Trophoblast cell (in vitro differentiated cells and primary cell): Measurements from ENCODE around the gene MUC6.

ENCODE experiments used
- DNase-seq, 2 donors: peaks; one replicate each; pipeline ENCODE4 v3.0.0-alpha.2; 2016
- H2AFZ ChIP-seq: 2 replicates; pipeline ENCODE4 v1.6.1; 2013; ENCODE audit warnings: low read length, moderate library complexity, mild to moderate bottlenecking; ENCODE audit not compliant: insufficient read depth, poor library complexity
- H2AK5ac ChIP-seq: 2 replicates; pipeline ENCODE4 v1.6.1; 2013; ENCODE audit warnings: mild to moderate bottlenecking, low read length
- H2BK120ac ChIP-seq: 2 replicates; pipeline ENCODE4 v1.6.1; 2013; ENCODE audit warnings: low read length, mild to moderate bottlenecking, moderate library complexity; ENCODE audit not compliant: insufficient read depth, poor library complexity
- H2BK12ac ChIP-seq: 2 replicates; pipeline ENCODE4 v1.6.1; 2013; ENCODE audit warnings: mild to moderate bottlenecking, low read length, moderate library complexity
- H2BK5ac ChIP-seq: 2 replicates; pipeline ENCODE4 v1.6.1; 2013; ENCODE audit warnings: low read length, low read depth, moderate library complexity, mild to moderate bottlenecking; ENCODE audit not compliant: poor library complexity
- H3K14ac ChIP-seq: 2 replicates; pipeline ENCODE4 v1.6.1; 2013; ENCODE audit warnings: mild to moderate bottlenecking, low read length
- H3K18ac ChIP-seq: 2 replicates; pipeline ENCODE4 v1.6.1; 2013; ENCODE audit warnings: mild to moderate bottlenecking, low read length
- H3K23ac ChIP-seq: 2 replicates; pipeline ENCODE4 v1.6.1; 2013; ENCODE audit warnings: low read length
- H3K27ac ChIP-seq: 2 replicates; pipeline ENCODE4 v1.5.1; 2013; ENCODE audit warnings: low read depth, mild to moderate bottlenecking, inconsistent platforms, low read length, moderate library complexity
- H3K27me3 ChIP-seq: 2 replicates; pipeline ENCODE4 v1.6.1; 2013; ENCODE audit warnings: inconsistent platforms, mild to moderate bottlenecking, low read length, moderate library complexity; ENCODE audit not compliant: insufficient read depth
- H3K36me3 ChIP-seq, 2 experiments: 1 replicate in 1 of 2; 2 replicates in 1 of 2; pipeline ENCODE4 v1.6.1; 2013; ENCODE audit warnings: low read length in 2 of 2, mild to moderate bottlenecking in 2 of 2, moderate library complexity in 1 of 2; ENCODE audit not compliant: insufficient read depth in 2 of 2, control insufficient read depth in 1 of 2
- H3K4ac ChIP-seq: 2 replicates; pipeline ENCODE4 v1.6.1; 2013; ENCODE audit warnings: low read depth, mild to moderate bottlenecking, low read length, moderate library complexity
- H3K4me1 ChIP-seq, 2 experiments: 1 replicate in 1 of 2; 2 replicates in 1 of 2; pipeline ENCODE4 v1.6.1; 2013; ENCODE audit warnings: low read length in 2 of 2, mild to moderate bottlenecking in 2 of 2, moderate library complexity in 1 of 2; ENCODE audit not compliant: insufficient read depth in 2 of 2, control insufficient read depth in 1 of 2
- H3K4me2 ChIP-seq: 2 replicates; pipeline ENCODE4 v1.6.1; 2013; ENCODE audit warnings: inconsistent platforms, mild to moderate bottlenecking, low read length, moderate library complexity
- H3K4me3 ChIP-seq: 2 replicates; pipeline ENCODE4 v1.5.1; 2013; ENCODE audit warnings: mild to moderate bottlenecking, low read depth, low read length, inconsistent platforms
- H3K79me1 ChIP-seq: one replicate; pipeline ENCODE4 v1.6.1; 2013; ENCODE audit warnings: low read length
- H3K79me2 ChIP-seq: 2 replicates; pipeline ENCODE4 v1.6.1; 2013; ENCODE audit warnings: low read length, mild to moderate bottlenecking; ENCODE audit not compliant: control insufficient read depth, insufficient read depth, poor library complexity
- H3K9ac ChIP-seq: 2 replicates; pipeline ENCODE4 v1.6.1; 2013; ENCODE audit warnings: mild to moderate bottlenecking, low read length
- H3K9me3 ChIP-seq: 2 replicates; pipeline ENCODE4 v1.6.1; 2013; ENCODE audit warnings: low read depth, mild to moderate bottlenecking, control low read depth, inconsistent platforms, low read length; ENCODE audit not compliant: insufficient read depth
- H4K12ac ChIP-seq: 2 replicates; pipeline ENCODE4 v1.6.1; 2013; ENCODE audit warnings: low read depth, mild to moderate bottlenecking, low read length, moderate library complexity
- H4K8ac ChIP-seq: 2 replicates; pipeline ENCODE4 v1.6.1; 2013; ENCODE audit warnings: low read depth, mild to moderate bottlenecking, low read length, moderate library complexity
- H4K91ac ChIP-seq: one replicate; pipeline ENCODE4 v1.6.1; 2013; ENCODE audit warnings: low read depth, mild to moderate bottlenecking, low read length, moderate library complexity
- WGBS: extraction: QIAGEN DNeasy Blood & Tissue Kit; methylation state at CpG from one replicate; pipeline ENCODE4 v1.1.7; 2013; ENCODE audit warnings: missing lambda C conversion rate; ENCODE audit not compliant: insufficient read length, insufficient coverage; ENCODE audit errors: extremely low coverage; 5-methylcytosine and 5-hydroxymethylcytosine counted together

Gene MUC6

GRCh38 chr11:1031121-1031899, 5.2 kb downstream of the MUC6 start:
- no peak overlapping the region for H3K4ac ChIP-seq
- no peak overlapping the region for H2AK5ac ChIP-seq
- no peak overlapping the region for H3K4me2 ChIP-seq
- H3K9ac ChIP-seq = no peak overlapping the region
- H3K79me1 ChIP-seq = no peaks in the 10 kb centered on the region
- peak overlapping the region; percentile 23 for H3K4me3 ChIP-seq
- no peak for DNase-seq
- no peak overlapping the region for H2BK120ac ChIP-seq
- WGBS = no CpG with 5 or more reads among the region's 30 CpGs
- no peaks in the 10 kb centered on the region for H3K27me3 ChIP-seq
- no peak overlapping the region for H4K8ac ChIP-seq
- H4K12ac ChIP-seq = no peak overlapping the region
- H4K91ac ChIP-seq = no peak overlapping the region
- H3K18ac ChIP-seq = no peak overlapping the region
- H3K79me2 ChIP-seq = no peaks in the 10 kb centered on the region
- no peak overlapping the region for H2BK5ac ChIP-seq
- H3K23ac ChIP-seq = no peak overlapping the region
- no peaks in the 10 kb centered on the region for H3K36me3 ChIP-seq
- no peak overlapping the region for H2AFZ ChIP-seq
- H3K14ac ChIP-seq = no peak overlapping the region
- no peak overlapping the region for H3K27ac ChIP-seq
- no peak overlapping the region for H2BK12ac ChIP-seq
- H3K9me3 ChIP-seq = peaks cover 11% of the 10 kb centered on the region
- H3K4me1 ChIP-seq = no peaks in the 10 kb centered on the region

DNA sequence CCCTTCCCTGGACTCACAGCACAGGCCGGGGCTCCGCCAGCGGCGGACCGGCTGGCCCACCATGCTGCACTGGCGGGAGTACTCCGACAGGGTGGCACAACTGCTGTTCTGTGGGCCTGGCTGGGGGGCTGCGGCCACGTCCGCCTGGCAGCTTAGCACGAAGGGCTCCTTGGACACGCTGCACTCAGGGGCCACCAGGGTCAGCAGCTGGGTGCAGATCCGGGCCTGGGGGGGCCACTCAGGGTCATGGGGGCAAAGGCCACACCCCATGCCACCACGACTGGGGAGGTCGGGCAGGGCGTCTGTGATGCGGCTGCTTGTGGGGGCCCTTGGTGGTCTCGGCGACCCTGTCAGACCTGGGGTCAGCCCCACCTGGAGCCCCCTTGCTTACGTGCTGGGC, 6.0 kb downstream of the MUC6 start:
- Histone ChIP-seq H3K79me1 (no peaks in the 10 kb centered on the region), H3K14ac (no peak overlapping the region), H4K8ac (no peak overlapping the region), H2BK12ac (no peak overlapping the region), H3K4me3 (no peak overlapping the region), H3K27ac (no peak overlapping the region), H4K91ac (no peak overlapping the region), H3K79me2 (no peaks in the 10 kb centered on the region), H2AFZ (no peak overlapping the region), H4K12ac (no peak overlapping the region), H3K4me1 (no peaks in the 10 kb centered on the region), H2AK5ac (no peak overlapping the region), H2BK120ac (no peak overlapping the region), H3K18ac (no peak overlapping the region), H3K27me3 (no peaks in the 10 kb centered on the region), H3K23ac (no peak overlapping the region), H3K36me3 (peaks cover 0 to 2% of the 10 kb centered on the region in 2 experiments), H3K4ac (no peak overlapping the region), H3K9ac (no peak overlapping the region), H3K9me3 (peaks cover 12% of the 10 kb centered on the region), H3K4me2 (no peak overlapping the region), H2BK5ac (no peak overlapping the region)
- no CpG with 5 or more reads among the region's 20 CpGs for WGBS
- no peak for DNase-seq

- Histone ChIP-seq H3K9me3 (peaks cover 12% of the 10 kb centered on the region), H3K14ac (no peak overlapping the region), H3K4me2 (no peak overlapping the region), H3K36me3 (peaks cover 0 to 2% of the 10 kb centered on the region in 2 experiments), H3K79me2 (no peaks in the 10 kb centered on the region), H2BK120ac (no peak overlapping the region), H4K91ac (no peak overlapping the region), H3K18ac (no peak overlapping the region), H3K4me3 (no peak overlapping the region), H4K12ac (no peak overlapping the region), H4K8ac (no peak overlapping the region), H3K27ac (no peak overlapping the region), H3K27me3 (no peaks in the 10 kb centered on the region), H2BK12ac (no peak overlapping the region), H3K9ac (no peak overlapping the region), H2AFZ (no peak overlapping the region), H2AK5ac (no peak overlapping the region), H3K23ac (no peak overlapping the region), H2BK5ac (no peak overlapping the region), H3K79me1 (no peaks in the 10 kb centered on the region), H3K4me1 (no peaks in the 10 kb centered on the region), H3K4ac (no peak overlapping the region)
- no CpG with 5 or more reads among the region's 16 CpGs for WGBS
- no peak for DNase-seq
Observed at GRCh38 chr11:1030086-1030485, 6.4 kb downstream of the MUC6 start.

- no peak overlapping the region for H3K18ac ChIP-seq
- no peaks in the 10 kb centered on the region for H3K79me1 ChIP-seq
- H4K8ac ChIP-seq = no peak overlapping the region
- no peak overlapping the region for H3K4ac ChIP-seq
- no peak for DNase-seq
- no CpG with 5 or more reads among the region's 16 CpGs for WGBS
- no peaks in the 10 kb centered on the region for H3K27me3 ChIP-seq
- peaks cover 0 to 2% of the 10 kb centered on the region in 2 experiments for H3K36me3 ChIP-seq
- H2BK5ac ChIP-seq = no peak overlapping the region
- no peak overlapping the region for H2BK120ac ChIP-seq
- H3K23ac ChIP-seq = no peak overlapping the region
- no peaks in the 10 kb centered on the region for H3K79me2 ChIP-seq
- no peak overlapping the region for H2AK5ac ChIP-seq
- H2BK12ac ChIP-seq = no peak overlapping the region
- H3K4me1 ChIP-seq = no peaks in the 10 kb centered on the region
- H3K9ac ChIP-seq = no peak overlapping the region
- no peak overlapping the region for H3K4me3 ChIP-seq
- no peak overlapping the region for H3K14ac ChIP-seq
- H4K12ac ChIP-seq = no peak overlapping the region
- H3K4me2 ChIP-seq = no peak overlapping the region
- H2AFZ ChIP-seq = no peak overlapping the region
- no peak overlapping the region for H4K91ac ChIP-seq
- H3K27ac ChIP-seq = no peak overlapping the region
- H3K9me3 ChIP-seq = peaks cover 10% of the 10 kb centered on the region
Observed at GRCh38 chr11:1029654-1030053, 6.9 kb downstream of the MUC6 start.
